ENCODE data around the gene PEX7.
"Not testable (repeated sequence)": the region's sequence is repeated elsewhere in the genome, so short reads cannot be mapped to it uniquely, and the experiment has no call there.

Gene PEX7, protein sequence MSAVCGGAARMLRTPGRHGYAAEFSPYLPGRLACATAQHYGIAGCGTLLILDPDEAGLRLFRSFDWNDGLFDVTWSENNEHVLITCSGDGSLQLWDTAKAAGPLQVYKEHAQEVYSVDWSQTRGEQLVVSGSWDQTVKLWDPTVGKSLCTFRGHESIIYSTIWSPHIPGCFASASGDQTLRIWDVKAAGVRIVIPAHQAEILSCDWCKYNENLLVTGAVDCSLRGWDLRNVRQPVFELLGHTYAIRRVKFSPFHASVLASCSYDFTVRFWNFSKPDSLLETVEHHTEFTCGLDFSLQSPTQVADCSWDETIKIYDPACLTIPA

DNA sequence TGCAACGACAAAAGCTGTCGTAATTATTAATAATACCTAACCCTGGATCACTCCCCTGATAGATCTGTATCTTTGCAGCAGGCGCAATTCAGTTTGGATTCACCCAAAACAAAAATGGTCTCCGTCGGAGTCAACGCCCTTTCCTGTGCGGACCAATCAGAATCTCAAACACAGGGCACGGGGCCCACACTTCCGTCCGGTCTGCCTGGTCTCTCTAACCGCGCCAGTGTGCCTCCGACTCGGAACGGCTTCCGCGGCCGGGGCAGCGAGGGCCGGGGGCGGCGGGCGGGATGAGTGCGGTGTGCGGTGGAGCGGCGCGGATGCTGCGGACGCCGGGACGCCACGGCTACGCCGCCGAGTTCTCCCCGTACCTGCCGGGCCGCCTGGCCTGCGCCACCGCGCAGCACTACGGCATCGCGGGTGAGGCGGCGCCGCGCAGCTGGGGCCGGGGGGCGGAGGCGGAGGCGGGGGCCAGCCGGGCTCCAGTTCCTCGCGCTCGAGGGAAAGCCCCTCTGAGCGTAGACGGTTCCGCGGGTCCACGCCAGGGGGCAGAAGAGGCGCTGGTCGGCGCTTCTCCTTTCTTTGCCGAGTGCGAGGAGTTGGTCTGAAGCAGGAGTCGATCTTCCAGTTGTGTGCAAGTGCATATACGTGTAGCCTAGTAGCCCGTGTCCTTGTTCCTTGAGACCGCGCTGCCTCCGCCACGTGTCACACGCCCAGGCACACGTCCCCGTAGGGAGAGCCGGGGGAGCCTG lies at the start of gene PEX7:
PEX7 (plus strand) TSS at position 217 of the 752 bp plus-strand sequence; CDS start at position 291, 74 bp downstream.
- peak; percentile 86 for FAIRE-seq

DNA sequence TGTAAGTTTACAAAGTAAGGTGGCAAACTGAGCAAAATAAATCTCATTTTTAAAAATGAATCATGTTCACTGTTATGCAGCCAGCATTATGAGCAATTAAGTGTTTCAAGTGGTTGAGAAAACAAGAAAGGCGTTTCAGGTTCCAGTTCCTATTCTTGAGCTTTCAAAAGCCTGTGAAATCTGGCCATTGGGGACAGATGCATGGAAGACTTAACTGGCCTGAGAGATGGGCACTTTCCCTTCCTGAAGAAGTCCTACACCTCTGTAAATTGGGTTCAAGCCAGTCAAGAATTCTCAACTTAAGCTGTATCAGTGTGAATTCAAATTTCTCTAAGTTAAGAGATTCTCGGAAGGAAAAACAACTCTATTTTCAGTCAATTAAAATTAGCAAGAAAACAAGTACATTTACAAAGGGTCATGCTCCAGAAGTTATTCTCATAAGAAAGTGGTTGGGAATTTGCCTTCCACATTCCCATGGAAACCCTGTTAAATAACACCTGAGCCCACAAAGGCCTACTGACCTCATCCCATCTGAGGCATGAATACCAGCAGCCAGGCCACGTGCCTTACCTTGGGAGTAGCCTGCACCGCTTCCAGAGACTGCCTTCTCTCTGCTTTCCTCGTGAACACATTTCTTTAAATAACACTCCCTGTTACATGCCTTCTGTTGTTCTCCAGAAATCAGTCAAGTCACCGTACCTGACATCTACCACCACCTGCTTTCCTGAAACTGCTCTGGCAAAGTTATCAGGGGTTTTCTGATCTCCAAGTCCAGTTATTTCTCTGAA lies 49.5 kb upstream of the PEX7 start:
- FAIRE-seq = no peak

GRCh38 chr6:136773473-136773796 lies 49.0 kb upstream of the PEX7 start:
- no peak for FAIRE-seq

DNA sequence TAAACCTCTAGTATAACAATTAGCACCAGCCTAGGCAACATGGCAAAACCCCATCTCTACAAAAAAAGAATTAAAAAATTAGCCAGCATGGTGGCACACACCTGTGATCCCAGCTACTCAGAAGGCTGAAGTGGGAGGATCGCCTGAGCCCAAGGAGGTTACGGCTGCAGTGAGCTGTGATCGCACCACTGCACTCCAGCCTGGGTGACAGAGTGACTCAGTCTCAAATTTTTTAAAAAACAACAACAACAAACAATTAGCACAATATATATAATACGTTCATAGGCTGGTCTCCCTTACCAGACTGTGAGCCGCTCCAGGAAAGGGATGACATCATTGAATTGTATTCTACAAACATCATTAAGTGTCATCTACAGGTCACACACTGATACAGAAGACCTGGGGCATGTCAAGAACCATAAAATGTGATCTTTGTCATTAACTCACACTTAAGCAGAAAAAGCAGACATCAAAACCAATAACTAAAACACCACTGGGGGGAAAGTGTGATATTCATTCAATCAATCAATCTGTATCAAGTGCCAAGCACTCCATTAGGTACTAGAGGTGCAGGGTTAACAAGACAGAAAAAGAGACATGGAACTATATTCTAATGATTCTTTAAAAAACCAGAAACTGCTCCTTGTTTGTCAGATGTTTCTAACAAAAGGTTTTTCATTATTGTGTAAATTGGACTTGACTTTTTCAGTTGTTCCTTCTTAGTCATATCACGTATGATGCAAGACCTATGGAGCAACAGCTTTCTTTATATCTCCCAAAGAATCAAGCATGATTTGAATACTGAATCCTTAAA lies 48.0 kb upstream of the PEX7 start:
- no peak for FAIRE-seq

DNA sequence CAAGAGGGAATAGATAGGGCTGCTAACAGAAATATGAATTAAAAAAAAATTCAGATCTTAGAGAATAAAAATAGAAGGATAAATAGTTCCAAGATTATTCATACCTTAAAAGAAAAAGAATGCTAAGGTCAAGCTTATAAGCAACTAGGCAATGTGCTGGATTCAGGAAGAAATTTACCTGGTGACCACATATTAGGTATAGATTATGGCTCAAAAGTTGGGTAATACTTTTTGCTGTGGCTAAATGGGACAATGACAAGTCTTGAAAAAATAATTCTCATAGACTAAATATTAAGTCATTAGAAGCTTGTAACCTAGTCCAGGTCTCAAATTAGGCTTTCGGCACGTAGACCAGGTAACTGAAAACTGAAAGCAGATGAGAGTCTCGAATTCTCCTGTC lies 47.3 kb upstream of the PEX7 start:
- FAIRE-seq = no peak

DNA sequence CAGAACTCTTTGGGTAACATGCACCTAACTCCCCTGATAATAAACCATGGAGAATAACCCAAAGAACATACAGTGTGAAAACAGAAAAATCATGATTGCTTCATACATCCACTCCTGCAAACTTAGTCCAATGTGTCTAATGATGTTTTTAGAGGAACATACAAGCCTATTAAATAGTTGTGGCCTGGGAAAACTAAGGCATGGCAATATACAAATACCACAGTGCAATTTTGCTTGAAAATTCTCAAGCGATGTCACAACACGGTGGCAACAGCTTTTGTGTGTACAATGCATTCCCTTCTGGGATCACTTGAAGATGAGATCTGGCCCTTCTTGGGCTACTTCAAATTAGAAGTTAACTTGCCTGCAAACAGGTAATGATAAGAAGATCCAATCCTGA lies 46.8 kb upstream of the PEX7 start:
- FAIRE-seq = no peak

DNA sequence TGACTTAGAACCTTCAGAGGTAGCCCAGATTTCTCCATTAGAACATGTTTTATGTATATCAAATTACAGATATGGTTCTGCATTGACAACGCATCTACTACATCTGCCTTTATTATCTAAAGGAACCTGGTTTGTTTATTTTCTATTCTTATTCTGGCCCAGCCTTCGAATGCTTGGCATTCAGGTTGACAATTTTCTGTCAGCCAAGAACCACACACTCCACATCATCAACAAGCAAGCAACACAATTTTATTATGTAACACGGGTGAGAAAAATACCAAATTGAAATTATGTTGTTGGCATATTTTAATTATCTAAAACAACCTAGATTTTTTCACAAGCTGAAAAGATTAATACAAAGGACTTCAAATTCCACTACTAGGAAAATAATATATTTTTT lies 44.7 kb upstream of the PEX7 start:
- FAIRE-seq = no peak

GRCh38 chr6:136779682-136780081 lies 42.7 kb upstream of the PEX7 start:
- FAIRE-seq = no peak

DNA sequence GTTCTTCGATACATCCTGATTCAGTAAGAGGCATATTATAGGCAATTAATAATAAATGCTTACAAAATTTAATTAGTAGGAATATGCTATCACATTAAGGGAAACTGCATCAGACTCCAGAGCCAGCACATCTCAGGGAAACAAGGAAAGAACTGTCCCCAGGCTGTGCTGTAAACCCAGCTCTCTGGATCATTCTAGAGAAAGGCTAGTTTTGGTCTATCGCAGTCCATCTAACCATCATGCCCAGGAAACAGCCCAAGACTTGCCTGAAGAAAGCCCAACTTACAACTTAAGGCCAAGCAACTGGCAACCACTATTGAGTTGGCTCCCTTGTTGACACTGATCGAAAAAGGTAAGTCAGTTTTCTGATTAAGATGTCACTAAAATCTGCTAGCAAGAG lies 41.4 kb upstream of the PEX7 start:
- FAIRE-seq = no peak

DNA sequence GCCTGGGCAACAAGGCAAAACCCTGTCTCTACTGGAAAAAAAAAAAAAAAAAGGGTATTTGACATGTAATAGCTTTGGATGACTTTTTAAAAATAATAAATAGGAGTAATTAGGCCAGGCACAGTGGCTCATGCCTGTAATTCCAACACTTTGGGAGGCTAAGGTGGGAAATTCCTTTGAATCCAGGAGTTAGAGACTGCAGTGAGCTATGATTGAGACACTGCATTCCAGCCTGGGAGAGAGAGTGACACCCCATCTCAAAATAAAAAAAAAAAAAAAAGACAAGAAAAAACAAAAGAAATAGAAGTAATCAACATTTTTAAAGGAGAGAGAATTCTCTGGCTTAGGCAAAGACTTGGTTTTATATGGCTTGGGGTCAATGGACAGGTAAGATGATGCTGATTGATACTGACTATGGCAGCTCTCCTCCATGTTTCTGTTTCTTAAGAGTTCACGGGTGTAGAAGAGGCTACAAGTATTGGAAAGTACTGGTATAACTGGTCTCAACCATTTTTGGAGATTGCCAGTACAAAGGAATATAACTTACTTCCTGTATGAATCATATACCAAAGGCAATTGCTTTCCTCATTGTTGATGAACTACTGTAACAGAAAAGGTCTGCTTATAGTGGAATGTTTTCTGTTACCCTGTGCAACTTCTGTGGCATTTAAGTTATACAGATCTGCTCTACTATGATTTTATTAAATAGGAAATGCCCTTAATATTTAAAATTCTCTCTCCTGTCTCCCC lies 40.2 kb upstream of the PEX7 start:
- FAIRE-seq = no peak

DNA sequence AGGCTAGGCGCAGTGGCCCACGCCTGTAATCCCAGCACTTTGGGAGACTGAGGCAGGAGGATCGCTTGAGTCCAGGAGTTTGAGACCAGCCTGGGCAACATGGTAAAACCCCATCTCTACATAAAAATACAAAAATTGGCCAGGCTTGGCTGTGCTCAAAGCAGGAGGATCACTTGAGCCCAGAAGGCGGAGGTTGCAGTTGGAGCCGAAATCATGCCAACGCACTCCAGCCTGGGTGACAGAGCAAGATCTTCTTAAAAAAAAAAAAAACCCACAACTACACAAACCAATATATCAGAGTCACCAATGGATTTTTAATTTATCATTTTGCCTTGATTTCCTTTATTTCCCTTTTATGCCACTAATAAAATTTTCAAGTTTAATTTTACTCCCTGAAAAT lies 39.4 kb upstream of the PEX7 start:
- no peak for FAIRE-seq

GRCh38 chr6:136783495-136784270 lies 38.7 kb upstream of the PEX7 start:
- FAIRE-seq = no peak

GRCh38 chr6:136784271-136784664 lies 38.1 kb upstream of the PEX7 start:
- no peak for FAIRE-seq

DNA sequence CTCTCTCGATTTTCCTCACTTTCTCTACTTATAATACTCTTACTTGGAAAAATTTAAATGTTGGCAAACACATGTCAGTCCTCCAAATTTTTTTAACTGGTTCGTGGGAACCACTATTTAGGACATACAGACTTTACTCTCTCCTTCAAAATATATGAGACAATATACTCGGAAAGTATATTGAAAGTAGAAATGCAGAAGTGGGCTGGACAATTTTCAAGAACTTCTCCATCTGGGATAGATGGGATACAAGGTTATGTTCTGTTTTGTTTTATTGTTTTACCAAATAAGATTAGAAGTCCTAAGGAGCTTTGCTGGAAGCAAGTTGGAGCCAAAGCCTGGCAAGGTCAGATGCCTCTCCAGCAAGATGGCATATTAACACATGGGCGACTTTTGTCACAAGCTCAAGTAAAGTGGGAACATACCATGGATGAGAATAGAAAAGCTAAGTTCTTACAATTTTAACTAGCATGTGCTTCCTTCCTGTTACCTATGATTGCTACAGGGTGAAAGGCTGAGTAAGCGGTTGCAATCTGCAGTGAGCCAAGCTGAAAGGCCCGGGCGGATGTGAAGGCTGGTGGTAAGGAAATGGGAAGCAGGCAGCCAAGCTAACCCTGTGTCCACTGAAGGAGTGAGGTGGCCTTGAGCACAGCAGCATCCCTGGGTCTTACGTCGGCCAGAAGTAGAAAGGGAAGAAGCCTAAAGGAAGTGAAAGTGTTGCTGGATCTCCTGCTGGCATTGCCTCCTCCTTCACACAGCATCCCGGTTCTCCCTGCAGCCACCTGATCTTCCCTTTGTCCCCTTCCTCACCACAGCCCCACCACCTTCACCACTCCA lies 37.3 kb upstream of the PEX7 start:
- no peak for FAIRE-seq

DNA sequence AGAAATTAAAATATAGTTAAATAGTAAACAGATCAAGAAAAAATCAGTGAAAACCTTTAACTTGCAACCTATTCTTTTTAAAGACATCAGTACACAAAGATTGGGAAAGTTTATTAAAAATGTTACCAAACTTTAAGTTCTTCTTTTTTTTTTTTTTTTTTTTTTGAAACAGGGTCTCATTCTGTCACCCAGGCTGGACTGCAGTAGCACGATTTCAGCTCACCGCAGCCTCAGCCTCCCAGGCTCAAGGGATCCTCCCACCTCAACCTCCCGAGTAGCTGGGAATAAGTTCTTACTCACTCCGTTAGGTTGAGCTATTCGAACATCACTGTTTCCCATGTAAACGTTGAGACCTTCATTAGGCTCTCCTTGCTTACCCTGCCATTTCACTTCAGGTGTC lies 35.7 kb upstream of the PEX7 start:
- no peak for FAIRE-seq

- FAIRE-seq = no peak
Measured at GRCh38 chr6:136787726-136788068, 34.7 kb upstream of the PEX7 start.

DNA sequence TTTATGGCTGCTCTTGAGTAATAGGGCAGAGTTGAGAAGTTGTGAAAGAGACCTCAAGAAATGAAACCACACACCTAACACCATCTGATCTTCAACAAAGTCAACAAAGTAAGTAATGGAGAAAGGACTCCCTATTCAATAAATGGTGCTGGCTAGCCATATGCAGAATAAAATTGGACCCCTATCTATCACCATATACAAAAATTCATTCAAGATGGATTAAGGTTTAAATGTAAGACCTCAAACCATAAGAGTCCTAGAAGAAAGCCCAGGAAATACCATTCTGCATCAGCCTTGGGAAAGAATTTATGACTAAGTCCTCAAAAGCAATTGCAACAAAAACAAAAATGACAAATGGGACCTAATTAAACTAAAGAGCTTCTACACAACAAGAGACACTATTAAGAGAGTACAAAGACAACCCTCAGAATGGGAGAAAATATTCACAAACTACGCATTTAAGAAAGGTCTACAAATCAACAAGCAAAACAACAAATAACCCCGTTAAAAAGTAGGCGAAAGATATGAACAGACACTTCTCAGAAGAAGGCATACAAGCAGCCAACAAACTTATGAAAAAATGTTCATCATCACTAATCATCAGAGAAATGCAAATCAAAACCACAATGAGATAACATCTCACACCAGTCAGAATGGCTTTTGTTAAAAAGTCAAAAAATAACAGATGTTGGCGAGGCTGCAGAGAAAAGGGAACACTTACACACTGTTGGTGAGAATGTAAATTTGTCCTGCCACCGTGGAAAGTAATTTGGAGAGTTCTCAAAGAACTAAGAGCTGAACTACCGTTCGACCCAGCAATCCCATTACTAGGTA lies 34.1 kb upstream of the PEX7 start:
- no peak for FAIRE-seq

DNA sequence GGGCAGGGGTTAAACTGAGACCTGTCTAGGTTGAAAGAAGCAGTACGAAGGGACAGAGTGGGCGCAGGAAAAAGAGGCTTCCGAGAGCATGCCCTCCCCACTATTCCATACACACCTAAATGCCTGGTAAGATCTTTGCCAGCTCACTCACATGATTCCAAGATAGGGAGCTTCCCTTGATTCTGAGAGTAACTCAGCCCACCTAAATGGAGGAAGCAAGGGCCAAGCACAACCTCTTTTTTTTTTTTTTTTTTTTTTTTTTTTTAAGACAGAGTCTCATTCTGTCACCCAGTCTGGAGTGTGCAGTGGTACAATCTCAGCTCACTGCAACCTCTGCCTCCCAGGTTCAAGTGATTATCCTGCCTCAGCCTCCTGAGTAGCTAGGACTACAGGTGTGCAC lies 33.0 kb upstream of the PEX7 start:
- FAIRE-seq = not testable (repeated sequence)

DNA sequence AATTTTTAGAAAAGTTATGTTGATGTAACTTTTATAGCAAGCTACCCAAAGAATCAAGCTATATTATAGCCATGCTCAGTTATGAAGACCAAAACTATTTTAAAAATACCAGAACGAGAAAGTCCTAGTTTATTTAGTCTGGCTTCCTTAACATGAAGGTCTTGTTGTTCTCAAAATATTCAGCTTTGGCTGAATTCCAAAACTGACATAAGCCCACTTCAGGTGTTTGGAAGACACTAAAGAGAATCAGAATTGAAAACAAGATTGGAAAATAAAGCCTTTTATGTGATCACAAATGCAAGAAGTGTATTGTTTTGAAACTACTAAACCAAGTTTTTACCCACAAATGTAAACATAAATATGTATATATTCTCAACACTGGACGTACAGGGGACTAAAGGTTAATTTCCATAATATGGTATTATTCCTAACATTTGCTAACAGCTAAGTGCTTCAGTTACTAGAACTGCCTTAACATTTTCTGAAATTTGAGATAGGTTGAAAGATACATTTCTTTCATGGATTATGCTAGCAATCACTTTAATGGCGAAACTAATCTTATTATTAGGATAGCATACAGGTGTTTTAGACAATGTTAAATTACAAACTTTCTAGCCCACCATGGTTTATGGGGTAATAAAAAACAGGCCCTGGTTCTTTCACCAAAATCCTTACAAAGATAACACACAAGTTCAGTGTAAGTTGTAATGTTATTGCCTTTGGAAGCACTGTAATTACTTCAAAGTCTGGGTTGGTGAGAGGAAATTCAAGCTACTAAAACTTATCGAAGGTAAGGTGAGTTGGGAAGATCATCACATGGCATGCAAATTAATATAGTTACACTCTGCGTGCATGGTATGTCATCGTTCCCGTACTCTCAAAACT lies 31.7 kb upstream of the PEX7 start:
- FAIRE-seq = no peak
